HG03432 (cell line): ENCODE data around the gene TMBIM4.
A peak's percentile ranks its signal among the peaks of the same experiment; 100 is the strongest.

ENCODE experiments used
- ATAC-seq: cut with Tn5 transposase; IDR thresholded peaks from one replicate; pipeline ENCODE4 v1.9.1; 2021; ENCODE audit warnings: mild to moderate bottlenecking, moderate library complexity; ENCODE audit not compliant: unreplicated experiment

Gene TMBIM4

DNA sequence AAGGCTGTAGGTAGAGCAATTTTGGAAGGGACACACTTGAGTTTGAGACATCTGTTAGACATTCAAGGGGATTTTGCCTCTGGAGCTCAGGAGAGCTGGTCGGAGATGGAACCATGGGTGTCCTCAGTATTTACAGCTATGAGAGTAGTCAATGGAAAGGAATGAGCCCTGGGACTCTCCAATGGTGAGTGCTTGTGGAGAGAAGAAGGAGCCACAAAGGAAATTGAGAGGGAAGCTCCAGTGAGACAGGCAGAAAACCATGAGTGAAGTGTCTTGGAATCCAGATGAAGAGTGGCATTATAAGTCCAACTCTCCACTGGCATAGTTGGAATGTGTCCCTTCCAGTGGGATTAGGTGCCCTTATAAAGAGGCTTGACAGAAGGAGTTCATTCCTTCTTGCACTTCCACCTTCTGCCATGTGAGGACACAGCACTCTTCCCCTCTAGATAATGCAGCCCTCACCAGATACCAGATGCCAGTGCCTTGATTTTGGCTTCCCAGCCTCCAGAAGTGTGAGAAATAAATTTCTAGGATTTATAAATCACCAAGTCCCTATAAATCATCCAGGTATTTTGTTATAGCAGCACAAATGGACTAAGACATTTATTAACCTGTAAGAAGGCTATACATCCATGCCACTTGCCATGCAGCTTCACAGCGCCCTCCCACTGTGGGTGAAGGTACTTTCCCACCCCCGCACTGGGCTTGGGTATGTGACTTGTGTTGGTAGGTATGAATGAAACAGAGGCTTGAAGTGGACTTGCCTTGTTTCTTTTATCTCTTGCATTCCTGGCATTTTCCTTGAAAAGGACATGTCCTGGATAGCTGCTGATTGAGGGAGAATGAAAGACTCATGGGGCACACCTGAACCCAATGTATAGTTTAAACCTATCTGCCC, 66.5 kb downstream of the TMBIM4 start:
- no peak for ATAC-seq

DNA sequence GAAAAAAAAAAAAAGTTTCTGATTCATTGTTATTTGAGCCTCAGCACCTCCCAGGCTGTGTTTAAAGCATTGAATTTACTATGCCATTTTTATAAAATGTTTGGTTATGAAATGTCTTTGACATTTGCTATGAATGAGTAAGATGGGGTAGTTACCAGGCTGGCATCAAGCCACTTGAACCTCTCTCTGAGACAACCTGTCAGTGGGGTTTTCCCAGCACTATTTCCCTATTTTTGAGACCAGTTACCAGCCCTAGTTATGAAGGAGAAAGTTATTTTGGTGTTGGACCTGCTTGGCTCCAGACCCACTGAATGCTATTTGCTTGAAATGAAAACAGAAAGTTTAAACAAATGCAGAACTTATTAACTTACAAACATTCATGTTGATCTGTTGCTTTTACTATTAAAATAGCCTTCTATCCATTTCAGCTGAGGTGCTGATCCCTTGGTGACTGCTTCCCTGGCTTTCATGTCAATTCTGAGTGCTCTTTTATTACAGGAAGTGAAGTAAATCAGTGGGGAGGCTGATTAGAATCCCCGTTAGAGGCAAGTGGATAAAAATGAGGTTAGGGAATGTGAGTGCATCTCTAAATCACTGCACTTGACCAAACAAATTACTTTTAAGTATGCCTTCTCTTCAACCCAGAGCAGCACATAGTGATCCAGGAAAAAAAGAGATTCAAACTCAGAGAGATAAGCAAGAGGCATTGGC, 77.1 kb downstream of the TMBIM4 start:
- ATAC-seq = peak; percentile 81

DNA sequence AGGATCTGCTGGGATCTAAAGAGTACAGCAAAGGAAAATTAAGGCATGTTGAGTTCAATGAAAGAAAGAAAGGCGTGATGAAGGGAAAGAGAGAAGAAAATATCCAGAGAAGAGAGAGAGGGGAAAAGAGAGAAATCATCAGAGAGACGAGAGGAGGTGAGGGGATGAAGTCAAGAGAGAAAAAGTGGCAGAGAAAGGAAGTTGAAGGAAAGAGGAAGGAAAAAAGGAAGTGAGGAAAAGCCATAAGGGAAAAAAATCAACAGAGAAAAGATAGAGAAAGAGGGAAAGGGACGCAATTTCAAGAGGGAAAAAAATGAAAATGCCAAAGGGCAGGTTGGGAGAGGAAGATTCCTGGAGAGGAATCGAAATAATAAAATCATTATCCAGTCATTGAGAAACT, 79.6 kb downstream of the TMBIM4 start:
- ATAC-seq = no peak

DNA sequence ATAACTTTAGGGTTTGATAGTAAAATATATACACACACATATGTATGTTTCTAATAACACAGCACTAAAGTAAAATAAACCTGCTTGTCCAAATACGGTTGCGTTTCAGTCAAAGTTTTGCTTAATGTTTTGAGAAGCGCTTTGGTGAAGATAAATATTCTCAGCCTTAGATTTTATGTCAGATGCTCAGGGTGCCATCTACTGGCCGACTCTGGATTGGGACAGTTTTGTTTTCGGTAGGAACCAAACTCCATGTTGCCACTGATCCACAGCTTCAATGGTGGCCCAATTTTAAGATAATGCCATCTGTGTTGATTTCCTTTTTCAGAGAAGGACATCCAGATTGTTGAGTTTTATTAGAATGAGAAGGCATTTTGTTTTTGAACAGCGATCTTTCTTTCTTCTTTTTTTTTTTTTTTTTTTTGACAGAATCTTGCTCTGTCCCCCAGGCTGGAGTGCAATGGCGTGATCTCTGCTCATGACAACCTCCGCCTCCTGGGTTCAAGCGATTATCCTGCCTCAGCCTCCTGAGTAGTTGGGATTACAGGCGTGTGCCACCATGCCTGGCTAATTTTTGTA, 82.3 kb downstream of the TMBIM4 start:
- ATAC-seq = peak; percentile 83

DNA sequence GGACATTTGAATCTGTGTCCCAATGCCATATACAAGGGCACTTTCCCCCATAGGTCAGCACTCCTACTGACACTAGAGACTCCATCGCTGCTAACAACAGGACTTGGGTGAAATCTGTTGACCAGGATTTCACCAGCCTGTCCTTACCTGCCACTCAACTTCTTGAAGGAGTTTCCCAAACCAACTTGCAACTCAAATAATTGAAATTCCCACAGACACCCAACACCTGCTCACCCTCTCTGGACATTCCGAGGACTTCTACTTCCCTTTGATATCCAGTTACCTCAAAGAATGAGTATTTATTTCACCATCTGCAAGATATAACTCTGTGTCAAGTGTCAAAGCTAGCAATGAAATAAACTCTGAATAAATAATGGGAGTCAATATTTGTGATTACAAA, 83.8 kb downstream of the TMBIM4 start:
- ATAC-seq = no peak
